HG02852 (cell line): Measurements from ENCODE around the gene GIGYF2.

Source experiments
- ATAC-seq: cut with Tn5 transposase; IDR thresholded peaks from one replicate; pipeline ENCODE4 v1.9.1; 2021; ENCODE audit warnings: mild to moderate bottlenecking, moderate library complexity; ENCODE audit not compliant: unreplicated experiment

GIGYF2 gene

DNA sequence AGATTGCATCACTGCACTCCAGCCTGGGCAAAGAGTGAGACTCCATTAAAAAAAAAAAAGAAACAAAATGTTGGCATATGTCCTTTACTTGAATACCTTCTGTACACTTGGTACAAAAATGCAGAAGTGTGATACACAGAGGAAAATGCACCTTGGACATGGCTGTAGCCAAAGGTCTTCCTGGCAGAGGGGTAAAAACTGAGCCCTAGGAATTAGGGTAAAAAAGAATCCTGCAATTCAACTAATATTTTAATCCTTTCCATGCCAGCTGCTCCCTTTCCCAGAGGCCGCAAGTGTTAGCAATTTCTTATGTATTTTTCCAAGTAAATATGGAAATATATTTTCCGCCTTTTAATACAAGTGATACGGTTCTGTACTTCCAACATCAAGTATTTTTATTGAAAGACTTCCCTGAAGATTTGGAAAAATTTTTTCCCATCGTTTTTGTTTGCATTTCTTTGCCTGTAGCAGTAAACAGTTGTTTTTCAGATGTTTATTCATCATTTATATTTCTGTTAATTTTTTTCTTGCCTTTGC lies 53.1 kb downstream of the GIGYF2 start:
- ATAC-seq, result no peak

DNA sequence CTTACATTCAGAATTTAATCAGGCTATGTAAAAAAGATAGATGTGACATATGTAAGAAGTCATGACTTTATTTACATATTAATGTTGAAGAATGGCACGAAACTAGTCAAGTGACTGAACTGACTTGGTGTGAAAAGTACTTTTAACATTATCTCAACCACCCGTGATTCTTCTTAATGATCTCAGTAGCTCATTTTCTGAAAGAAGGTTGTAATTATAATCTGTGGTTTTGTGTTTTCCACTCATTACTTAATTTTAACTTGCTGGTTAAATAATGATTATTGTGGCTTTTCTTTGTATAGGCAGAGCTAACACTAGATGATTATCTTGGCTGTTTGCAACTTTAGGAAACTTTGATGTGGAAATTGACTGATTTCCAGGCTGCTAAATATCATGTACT lies 60.8 kb downstream of the GIGYF2 start:
- no peak for ATAC-seq

DNA sequence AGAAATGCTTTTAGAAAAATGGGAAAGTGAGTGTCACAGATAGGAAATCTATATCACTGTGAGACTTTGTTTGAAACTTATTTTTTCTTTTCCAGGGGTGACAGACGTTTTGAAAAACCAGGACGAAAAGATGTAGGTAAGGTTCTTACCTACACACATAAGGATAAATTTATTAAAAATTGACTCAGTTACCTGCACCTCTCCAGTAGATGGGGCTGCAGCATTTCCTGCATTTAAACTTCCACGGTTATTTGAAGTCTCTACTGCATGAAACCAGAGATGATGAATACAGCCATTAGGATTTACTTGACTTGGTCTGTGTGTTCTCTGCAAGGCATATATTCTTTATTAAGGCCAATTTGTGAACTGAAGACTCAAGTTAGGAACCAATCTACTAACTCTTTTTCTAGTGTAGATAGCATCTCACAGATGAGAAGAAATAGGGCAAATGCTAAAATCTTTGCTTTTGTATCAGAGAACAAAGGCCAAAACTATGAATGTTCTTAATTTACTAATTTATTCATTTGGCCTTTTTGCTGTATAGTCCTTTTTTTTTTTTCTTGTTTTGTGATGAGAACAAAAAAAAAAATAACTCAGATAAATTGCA lies 64.3 kb downstream of the GIGYF2 start:
- ATAC-seq, result no peak

DNA sequence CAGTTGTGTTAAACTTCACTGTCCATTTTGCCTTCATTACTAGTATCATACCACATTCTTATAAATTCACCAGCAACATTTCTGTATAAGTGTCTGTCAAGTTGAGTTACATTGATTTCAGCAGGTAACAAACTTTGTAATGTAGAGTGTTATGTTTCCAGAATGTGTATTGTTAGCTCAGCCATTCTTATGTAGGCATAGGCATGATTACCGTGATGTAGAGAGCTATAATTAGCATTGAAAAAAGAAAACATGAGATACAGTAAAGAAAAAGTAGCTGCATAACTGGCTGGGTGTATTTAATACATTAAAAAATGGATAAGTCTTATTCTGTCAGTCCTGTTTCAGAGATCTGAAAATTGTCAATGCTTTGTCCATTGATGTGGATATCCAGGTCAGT lies 70.7 kb downstream of the GIGYF2 start:
- no peak for ATAC-seq

DNA sequence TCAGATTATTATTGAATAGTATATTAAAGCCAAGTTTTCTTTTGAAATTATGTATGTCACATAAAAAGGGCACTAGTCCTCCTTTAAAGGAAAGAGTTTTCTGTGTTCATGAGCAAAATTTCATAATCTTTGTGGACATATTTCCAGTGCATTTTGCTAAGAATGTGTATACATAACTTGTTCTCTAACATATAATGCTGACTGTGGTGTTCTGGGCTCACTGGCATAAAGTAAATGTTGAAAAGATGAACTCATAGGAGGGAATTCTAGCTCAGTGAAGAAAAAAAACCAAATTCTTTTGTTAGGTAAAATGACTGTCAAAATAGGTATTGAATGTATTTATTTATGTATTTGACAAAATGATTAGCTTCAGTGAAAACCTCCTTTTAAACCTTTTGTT lies 73.1 kb downstream of the GIGYF2 start:
- ATAC-seq, result no peak

DNA sequence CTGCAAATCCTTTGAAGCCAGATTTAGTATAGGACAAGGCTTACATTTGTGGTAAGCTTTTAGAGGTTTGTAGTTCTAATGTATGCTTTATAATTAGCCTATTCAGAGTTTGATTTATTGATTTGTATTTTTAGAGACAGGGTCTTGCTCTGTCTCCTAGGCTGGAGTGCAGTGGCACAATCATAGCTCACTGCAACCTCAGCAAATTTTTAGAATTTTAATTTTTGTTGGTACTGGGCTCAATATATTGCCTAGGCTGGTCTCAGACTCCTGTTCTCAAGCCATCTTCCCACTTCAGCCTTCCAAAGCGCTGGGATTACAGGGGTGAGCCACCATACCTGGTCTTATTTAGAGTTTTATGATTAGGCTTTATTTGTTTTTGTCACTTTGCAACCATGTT lies 74.7 kb downstream of the GIGYF2 start:
- ATAC-seq, result no peak

DNA sequence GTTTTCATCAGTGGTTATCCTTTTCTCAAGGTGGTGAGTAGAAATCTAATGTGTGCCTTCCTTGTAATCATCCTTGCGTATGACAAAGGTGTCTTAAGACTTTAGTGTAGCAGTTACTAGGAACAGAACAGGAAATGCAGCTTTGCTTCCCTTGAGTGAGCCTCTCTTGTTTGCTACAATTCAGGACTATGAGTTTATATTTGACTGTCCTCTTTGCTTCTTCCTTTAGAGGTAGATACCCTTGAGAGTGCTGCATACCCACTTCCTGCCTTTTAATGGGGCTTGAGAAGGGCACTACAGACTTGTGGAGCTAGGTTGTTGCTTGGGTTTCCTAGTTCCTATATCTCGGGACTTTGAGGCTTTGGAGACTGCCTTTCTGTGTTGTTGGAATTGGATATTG lies 75.4 kb downstream of the GIGYF2 start:
- peak; percentile 54 for ATAC-seq

DNA sequence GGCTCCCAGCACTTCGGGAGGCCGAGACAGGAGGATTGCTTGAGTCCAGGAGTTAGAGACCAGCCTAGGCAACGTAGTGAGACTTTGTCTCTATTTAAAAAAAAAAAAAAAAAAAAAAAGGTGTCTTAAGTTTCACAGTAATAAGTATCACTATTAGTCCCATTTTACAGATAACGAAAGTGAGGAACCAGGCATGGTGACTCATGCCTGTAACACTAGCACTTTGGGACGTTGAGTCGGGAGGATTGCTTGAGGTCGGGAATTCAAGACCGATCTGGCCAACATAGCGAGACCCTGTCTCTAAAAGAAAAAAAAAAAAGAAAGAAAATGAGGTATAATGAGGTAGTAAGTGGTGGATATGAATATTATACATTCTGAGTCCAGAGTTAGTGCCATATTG lies 76.7 kb downstream of the GIGYF2 start:
- ATAC-seq, result no peak

DNA sequence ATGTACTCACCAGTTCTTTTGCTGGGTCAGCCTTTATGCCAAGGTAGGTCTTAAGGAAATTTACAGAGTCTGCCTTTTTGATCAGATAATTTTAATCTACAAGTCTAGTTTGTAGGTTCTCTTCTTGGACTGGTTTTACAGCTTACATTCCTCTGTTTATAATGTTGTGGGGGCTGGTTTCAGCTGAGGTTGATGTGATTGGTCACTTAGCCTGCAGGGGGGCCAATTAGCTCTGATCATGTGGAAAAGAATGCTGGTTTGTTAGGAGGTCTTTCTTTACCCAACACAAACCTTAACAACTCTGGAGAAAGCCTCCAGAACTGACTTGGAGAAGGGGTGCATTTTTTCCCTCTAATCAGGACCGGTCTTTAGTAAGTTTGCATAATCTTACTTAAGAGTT lies 79.3 kb downstream of the GIGYF2 start, which contains the start of gene KCNJ13:
Gene KCNJ13, minus strand, starts transcription at position 131 of the 400 bp plus-strand sequence. CDS start 5,203 bp downstream, outside the sequence.
- ATAC-seq, result no peak

DNA sequence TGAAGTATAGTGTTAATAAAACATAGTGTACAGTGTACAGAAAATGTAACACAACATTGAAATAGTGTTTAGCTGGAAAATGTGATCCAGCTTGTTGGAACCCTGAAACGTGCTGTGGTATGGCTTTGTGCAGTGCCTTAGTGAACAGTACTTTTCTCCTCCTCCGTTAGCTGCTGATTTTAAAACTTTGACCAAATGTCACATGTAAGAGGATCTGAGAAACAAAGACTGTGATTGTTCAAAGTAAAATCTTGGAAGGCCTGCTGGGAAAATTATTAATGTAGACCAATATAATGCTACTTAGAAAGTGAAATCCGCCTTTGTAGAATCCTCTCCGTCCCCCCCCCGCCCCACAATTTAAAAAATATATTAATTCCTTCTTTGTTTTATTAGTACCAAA lies 80.1 kb downstream of the GIGYF2 start:
- no peak for ATAC-seq

DNA sequence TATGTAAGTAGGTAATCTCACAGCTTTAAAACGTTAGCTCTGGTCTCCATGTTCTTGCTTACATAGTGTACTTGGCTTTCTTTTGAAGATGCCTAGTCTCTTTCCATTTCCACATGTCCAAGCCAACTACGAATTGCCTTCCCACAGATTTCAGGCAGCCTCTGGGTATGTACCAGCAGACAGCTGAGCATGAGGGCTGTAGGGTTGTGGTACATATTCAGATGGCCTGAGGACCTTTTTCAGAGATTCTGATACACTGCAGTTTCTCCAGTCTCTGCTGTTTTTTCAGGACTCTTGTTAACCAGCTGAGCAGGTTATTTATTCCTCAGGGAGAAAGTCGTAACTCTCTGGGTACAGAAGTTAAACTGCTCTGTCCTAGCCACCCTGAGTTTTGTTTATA lies 82.3 kb downstream of the GIGYF2 start:
- no peak for ATAC-seq

DNA sequence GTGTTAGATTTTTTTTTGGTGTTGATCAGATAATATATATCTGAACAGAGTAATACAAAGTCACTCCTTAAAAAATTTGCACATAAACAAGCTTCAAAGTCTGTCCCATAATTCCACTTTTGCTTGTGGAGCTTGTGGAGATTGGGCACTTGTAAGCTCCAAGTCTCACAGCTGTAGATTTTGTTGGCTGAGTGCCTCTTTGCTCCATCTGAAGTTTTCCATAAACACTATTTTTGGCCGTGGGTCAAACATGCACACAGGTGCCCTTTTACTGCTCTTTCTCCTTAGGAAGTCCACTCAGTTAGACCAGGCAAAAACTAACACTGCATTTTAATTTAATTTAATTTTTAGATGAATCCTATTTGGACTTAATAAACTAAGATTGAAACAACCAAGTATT lies 82.8 kb downstream of the GIGYF2 start:
- no peak for ATAC-seq

DNA sequence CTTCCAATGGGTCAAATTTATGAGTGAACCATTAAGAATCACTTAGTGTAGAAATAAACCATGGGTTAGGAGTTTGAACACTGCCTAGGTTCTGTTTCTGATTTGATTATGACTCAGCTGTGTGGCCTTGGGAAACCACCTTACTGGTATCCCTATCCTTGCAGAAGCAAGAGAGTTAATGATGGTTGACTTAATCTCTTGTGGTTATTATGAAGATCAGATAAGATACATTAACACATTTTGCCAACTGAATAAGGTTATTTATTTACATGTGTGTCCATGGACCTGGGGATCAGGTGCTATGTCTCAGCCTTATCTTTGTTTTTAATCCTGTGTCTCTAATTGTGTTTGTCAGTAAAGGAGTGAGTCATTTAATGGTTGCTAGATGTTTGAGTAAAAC lies 84.6 kb downstream of the GIGYF2 start:
- ATAC-seq, result peak; percentile 88

DNA sequence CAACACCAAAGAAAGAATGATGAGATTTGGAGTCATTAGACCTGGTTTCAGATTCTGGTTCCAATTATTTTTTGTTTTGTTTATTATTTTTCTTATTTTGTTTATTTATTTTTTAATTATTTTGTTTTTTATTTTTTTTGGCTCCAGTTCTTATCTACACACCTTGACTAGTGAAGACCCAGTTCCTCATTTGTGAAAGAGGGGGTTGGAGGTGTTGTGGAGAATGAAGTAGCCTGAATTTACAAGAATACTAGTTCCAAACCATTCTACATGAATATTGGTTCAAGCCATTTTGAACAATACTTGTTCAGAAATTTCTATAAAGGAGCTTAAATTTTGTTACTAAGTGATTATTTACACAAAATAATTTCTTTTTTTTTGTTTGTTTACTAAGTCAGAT lies 86.1 kb downstream of the GIGYF2 start:
- ATAC-seq, result no peak

DNA sequence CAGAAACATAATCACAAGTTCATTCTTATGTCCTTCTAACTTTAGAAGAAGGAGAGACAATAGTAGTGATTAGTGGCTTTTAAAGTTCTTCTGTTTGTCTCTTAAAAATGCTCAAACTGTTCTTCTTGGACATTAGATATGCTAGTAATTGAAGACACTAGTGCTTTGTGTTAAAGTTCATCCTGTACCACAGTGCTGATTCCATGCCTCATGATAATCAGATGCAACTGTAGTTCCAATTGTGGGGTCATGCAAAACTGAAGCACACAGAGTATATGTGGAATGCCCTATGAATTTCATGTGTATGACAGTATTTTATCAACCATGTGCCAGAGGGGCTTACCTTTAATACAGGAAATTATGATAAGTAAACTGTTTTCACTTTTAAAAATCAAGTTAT lies 90.7 kb downstream of the GIGYF2 start:
- no peak for ATAC-seq

DNA sequence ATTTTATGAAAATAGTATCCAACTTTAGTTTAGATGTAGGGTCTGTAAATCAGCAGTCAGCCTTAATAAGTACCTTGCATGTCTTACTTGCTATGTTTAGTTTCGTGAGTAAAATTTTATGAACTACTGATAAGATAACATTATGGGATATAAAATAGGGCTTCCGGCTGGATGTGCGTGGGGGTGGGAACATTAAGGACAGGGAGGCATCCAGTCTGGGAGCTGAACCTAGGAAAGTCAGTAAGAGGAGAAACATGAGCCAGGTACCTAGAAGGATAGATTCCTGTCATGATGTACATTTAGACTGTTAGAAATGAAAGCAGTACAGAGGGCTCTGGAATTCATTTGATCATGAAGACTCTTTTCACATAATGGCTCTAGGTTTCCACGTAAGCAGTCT lies 92.0 kb downstream of the GIGYF2 start:
- ATAC-seq, result no peak

DNA sequence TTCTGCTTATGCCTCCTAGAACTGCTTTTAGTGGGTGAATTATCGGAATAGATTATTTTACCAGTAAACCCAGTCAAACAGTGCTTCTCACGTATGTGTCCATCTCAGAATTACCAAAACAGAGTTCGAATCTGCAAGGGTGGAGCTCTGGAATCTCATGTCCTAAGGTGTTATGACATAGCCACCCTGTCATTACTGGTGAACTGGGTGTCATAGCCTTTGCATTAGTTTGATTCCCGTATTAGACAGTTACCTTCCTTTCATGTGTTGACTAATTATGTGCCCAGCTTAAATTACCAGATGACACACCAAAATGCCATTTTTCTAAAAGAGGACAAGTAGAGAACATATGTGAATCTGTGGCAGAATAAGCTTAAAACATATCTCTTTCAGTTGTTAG lies 94.4 kb downstream of the GIGYF2 start:
- no peak for ATAC-seq

DNA sequence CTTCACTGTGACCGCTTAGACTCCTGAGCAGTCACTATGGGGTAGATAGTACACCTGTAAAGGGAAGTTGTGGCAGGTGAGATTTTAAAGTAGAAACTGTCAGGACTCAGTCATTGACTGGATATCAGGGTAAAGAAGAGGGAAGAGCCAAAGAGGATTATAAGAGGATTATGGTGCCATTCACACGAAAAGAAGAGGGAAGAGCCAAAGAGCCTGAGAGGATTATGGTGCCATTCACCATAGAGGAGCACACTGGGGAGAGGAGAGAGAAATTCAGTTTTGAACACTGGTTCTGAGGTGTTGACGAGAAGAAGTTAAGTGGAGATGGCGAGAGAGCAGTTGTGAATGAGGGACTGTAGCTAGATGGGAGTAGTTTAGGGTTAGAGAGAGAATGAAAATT lies 96.1 kb downstream of the GIGYF2 start:
- ATAC-seq, result no peak

DNA sequence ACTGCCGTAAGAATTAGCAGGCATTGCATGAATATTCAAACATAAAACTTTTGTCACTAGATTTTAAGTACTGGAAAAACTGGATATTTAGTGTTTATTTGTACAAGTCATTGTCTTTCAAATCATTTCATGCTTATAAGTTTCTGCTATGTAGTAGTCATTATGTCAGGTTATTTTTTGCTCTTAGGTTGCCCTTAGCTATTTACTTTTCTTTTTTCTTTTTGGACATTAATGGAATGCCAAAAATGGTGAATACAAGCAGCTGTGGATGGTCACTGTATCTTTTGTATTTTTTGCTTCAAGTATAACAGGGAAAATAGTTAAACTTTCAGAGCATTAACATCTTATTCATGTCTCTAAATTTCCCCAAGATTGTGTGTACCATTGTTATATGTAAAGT lies 97.8 kb downstream of the GIGYF2 start:
- ATAC-seq, result no peak

DNA sequence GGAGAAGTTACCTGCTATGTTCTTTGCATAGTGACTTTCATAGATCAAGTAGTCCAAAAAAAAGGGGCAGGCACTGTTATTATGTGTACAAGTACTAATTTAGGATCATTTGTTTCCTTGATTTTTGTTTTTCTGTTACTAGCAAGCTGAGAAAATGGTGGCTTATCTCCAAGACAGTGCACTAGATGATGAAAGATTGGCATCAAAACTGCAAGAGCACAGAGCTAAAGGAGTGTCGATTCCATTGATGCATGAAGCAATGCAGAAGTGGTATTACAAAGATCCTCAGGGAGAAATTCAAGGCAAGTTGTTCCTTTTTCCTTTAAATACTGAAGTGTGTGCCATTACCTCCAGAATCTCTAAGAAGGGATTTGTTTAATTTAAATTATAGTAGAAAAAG lies 98.8 kb downstream of the GIGYF2 start:
- ATAC-seq, result no peak

DNA sequence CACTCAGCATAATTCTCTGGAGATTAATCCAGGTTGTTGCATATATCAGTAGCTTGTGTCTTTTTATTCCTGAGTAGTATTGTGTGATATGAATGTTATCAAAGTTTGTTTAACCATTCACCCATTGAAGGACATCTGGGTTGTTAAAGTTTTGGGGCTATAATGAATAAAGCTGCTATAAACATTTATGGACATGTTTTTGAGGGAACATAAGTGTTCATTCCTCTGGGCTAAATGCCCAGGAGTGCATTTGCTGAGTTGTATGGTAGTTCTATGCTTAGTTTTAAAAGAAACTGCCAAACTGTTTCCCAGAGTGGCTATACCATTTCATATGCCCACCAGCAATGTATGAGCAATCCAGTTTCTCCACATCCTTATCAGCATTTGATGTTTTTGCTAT lies 101.1 kb downstream of the GIGYF2 start:
- ATAC-seq, result no peak

DNA sequence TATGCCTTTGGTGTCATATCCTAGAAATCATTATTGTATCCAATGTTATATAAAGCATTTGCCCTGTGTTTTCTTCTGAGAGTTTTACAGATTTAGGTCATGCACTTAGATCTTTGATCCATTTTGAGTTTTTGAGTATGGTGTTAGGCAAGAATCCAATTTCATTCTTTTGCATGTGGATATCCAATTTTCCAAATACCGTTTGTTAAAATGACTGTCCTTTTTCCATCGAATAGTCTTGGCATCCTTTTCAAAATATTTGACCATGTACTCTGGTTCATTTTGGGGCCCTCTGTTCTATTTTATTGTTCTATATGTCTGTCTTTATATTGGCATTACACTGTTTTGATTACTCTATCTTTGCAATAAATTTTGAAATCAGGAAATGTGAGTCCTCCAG lies 103.0 kb downstream of the GIGYF2 start:
- ATAC-seq, result no peak

DNA sequence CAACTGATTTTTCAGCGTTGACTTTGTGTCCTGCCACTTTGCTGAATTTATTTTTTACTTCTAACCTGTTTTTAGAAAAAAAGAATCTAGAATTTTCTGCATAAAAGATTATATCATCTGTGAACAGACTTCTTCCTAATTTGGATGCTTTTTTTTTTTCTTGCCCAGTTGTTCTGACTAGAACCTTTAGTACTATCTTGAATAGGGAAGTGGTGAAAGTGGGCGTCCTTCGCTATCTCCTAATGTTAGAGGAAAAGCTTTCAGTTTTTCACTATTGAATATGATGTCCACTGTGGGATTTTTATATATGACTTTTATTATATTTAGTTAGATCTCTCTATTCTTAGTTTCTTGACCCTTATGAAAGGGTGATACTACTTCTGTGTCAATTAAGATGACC lies 105.0 kb downstream of the GIGYF2 start:
- ATAC-seq, result no peak
